Natural killer cell treated with Interleukin-12 subunit alpha and Interleukin-12 subunit beta and Interleukin-15 and Interleukin-18, amount 100 ng/mL, for 72 hours (primary cell): ENCODE data around the gene PCSK5. TPM values are rescaled to one million over a fixed set of nuclear protein-coding genes. Genes with fewer than 3 reads are reported as not detected.
"Not testable (repeated sequence)": the region's sequence is repeated elsewhere in the genome, so short reads cannot be mapped to it uniquely, and the experiment has no call there.

ENCODE experiments used
- ATAC-seq, 2 donors: fragments of 150-1000 bp; cut with Tn5 transposase in 1 of 2; sonication (Bioruptor Pico), chemical (Tn5 transposase) in 1 of 2; 2 replicates each; pipeline ENCODE4 v1.10.0; 2021
- DNase-seq: peaks from one replicate; pipeline ENCODE4 v3.0.0; 2022; ENCODE audit warnings: low spot score
- H3K27ac Mint-ChIP-seq, 2 donors: 1 replicate in 1 of 2; 2 replicates in 1 of 2; pipeline ENCODE4 v1.8.0; 2022; ENCODE audit warnings: mixed read lengths in 2 of 2, mild to moderate bottlenecking in 1 of 2, moderate library complexity in 1 of 2
- H3K27me3 Mint-ChIP-seq, 2 donors: 1 replicate in 1 of 2; 2 replicates in 1 of 2; pipeline ENCODE4 v1.8.0; 2022; ENCODE audit warnings: mixed read lengths in 2 of 2
- H3K36me3 Mint-ChIP-seq: one replicate; pipeline ENCODE4 v1.8.0; 2022; ENCODE audit warnings: mixed read lengths
- H3K4me1 Mint-ChIP-seq, 2 donors: 1 replicate in 1 of 2; 2 replicates in 1 of 2; pipeline ENCODE4 v1.8.0; 2022; ENCODE audit warnings: low read depth in 2 of 2, mixed read lengths in 2 of 2, mild to moderate bottlenecking in 1 of 2
- H3K4me3 Mint-ChIP-seq: one replicate; pipeline ENCODE4 v1.8.0; 2022; ENCODE audit warnings: mixed read lengths
- H3K9me3 Mint-ChIP-seq: 2 replicates; pipeline ENCODE4 v1.8.0; 2022; ENCODE audit warnings: mixed read lengths
- total RNA-seq, 2 donors: library from RNA; stranded (reverse); gene quantifications; one replicate each; pipeline ENCODE4 v1.2.3, GENCODE V29; 2022

PCSK5 gene
- total RNA-seq: 1 to 10 TPM; 1.7 to 9.9 TPM

- Mint-ChIP-seq H3K27ac (peak within 1 kb of the TSS; percentile 57 to 76), H3K4me1 (peaks cover 22% of the 10 kb centered on the region in 2 donors), H3K9me3 (no peaks in the 10 kb centered on the region), H3K36me3 (no peaks in the 10 kb centered on the region), H3K27me3 (peaks cover 27 to 48% of the 10 kb centered on the region in 2 donors), H3K4me3 (peak within 1 kb of the TSS; percentile 93)
- ATAC-seq: peak; percentile 94 to 96
- peak; percentile 87 for DNase-seq
These were observed at the start of gene PCSK5 for GRCh38 chr9:75890472-75891276. PCSK5 (plus strand) TSS chr9:75890673; CDS start chr9:75891182, 509 bp downstream.

- Mint-ChIP-seq H3K27me3 (peaks cover 6 to 9% of the 10 kb centered on the region in 2 donors), H3K9me3 (no peaks in the 10 kb centered on the region), H3K36me3 (no peaks in the 10 kb centered on the region), H3K4me1 (no peaks in the 10 kb centered on the region), H3K4me3 (no peak overlapping the region), H3K27ac (no peak overlapping the region)
- ATAC-seq: no peak
- no peak for DNase-seq
These were observed 46.2 kb upstream of the PCSK5 start for GRCh38 chr9:75844321-75844720.

GRCh38 chr9:75845806-75846205, 44.7 kb upstream of the PCSK5 start:
- no peaks in the 10 kb centered on the region for H3K36me3 Mint-ChIP-seq

GRCh38 chr9:75847085-75847484, 43.4 kb upstream of the PCSK5 start:
- H3K4me3 Mint-ChIP-seq: no peak overlapping the region
- ATAC-seq (no peak), DNase-seq (no peak)
- H3K4me1 Mint-ChIP-seq: no peaks in the 10 kb centered on the region
- no peak overlapping the region for H3K27ac Mint-ChIP-seq
- H3K27me3 Mint-ChIP-seq: peaks cover 6% of the 10 kb centered on the region in 2 donors
- H3K36me3 Mint-ChIP-seq: no peaks in the 10 kb centered on the region
- no peaks in the 10 kb centered on the region for H3K9me3 Mint-ChIP-seq

More at GRCh38 chr9:75845806-75846205, 44.7 kb upstream of the PCSK5 start:
- ATAC-seq (no peak), DNase-seq (no peak)
- no peak overlapping the region for H3K27ac Mint-ChIP-seq
- peaks cover 6 to 9% of the 10 kb centered on the region in 2 donors for H3K27me3 Mint-ChIP-seq
- H3K4me1 Mint-ChIP-seq: no peaks in the 10 kb centered on the region
- H3K9me3 Mint-ChIP-seq: no peaks in the 10 kb centered on the region
- no peak overlapping the region for H3K4me3 Mint-ChIP-seq

GRCh38 chr9:75850459-75851200, 39.8 kb upstream of the PCSK5 start:
- no peak overlapping the region for H3K4me3 Mint-ChIP-seq
- no peak for ATAC-seq

GRCh38 chr9:75851917-75852316, 38.6 kb upstream of the PCSK5 start:
- DNase-seq (no peak), ATAC-seq (no peak)
- Mint-ChIP-seq H3K27me3 (peaks cover 0 to 7% of the 10 kb centered on the region in 2 donors), H3K4me3 (no peak overlapping the region), H3K4me1 (no peaks in the 10 kb centered on the region), H3K36me3 (no peaks in the 10 kb centered on the region), H3K27ac (no peak overlapping the region), H3K9me3 (no peaks in the 10 kb centered on the region)

More at GRCh38 chr9:75850459-75851200, 39.8 kb upstream of the PCSK5 start:
- Mint-ChIP-seq H3K36me3 (no peaks in the 10 kb centered on the region), H3K4me1 (no peaks in the 10 kb centered on the region), H3K27me3 (peaks cover 0 to 7% of the 10 kb centered on the region in 2 donors), H3K9me3 (no peaks in the 10 kb centered on the region), H3K27ac (no peak overlapping the region)
- DNase-seq: no peak

- DNase-seq: no peak
- Mint-ChIP-seq H3K4me1 (no peaks in the 10 kb centered on the region), H3K9me3 (no peaks in the 10 kb centered on the region), H3K27ac (no peak overlapping the region), H3K4me3 (no peak overlapping the region), H3K36me3 (no peaks in the 10 kb centered on the region), H3K27me3 (peaks cover 0 to 8% of the 10 kb centered on the region in 2 donors)
- no peak for ATAC-seq
These were observed 37.7 kb upstream of the PCSK5 start for GRCh38 chr9:75852746-75853145.

GRCh38 chr9:75855509-75855908, 35.0 kb upstream of the PCSK5 start:
- Mint-ChIP-seq H3K36me3 (no peaks in the 10 kb centered on the region), H3K27me3 (peaks cover 7 to 8% of the 10 kb centered on the region in 2 donors)

GRCh38 chr9:75858497-75859092, 31.9 kb upstream of the PCSK5 start:
- no peak overlapping the region for H3K27ac Mint-ChIP-seq
- H3K9me3 Mint-ChIP-seq: no peaks in the 10 kb centered on the region
- ATAC-seq: no peak
- H3K4me1 Mint-ChIP-seq: no peaks in the 10 kb centered on the region
- H3K4me3 Mint-ChIP-seq: no peak overlapping the region
- DNase-seq: no peak
- H3K36me3 Mint-ChIP-seq: no peaks in the 10 kb centered on the region
- peaks cover 9 to 17% of the 10 kb centered on the region in 2 donors for H3K27me3 Mint-ChIP-seq

More at GRCh38 chr9:75855509-75855908, 35.0 kb upstream of the PCSK5 start:
- no peaks in the 10 kb centered on the region for H3K9me3 Mint-ChIP-seq
- H3K4me3 Mint-ChIP-seq: no peak overlapping the region
- DNase-seq (no peak), ATAC-seq (no peak)
- no peaks in the 10 kb centered on the region for H3K4me1 Mint-ChIP-seq
- H3K27ac Mint-ChIP-seq: no peak overlapping the region

GRCh38 chr9:75864266-75864665, 26.2 kb upstream of the PCSK5 start:
- no peak overlapping the region for H3K4me3 Mint-ChIP-seq

GRCh38 chr9:75866273-75866871, 24.1 kb upstream of the PCSK5 start:
- Mint-ChIP-seq H3K36me3 (no peaks in the 10 kb centered on the region), H3K4me1 (no peaks in the 10 kb centered on the region), H3K4me3 (no peak overlapping the region), H3K27me3 (peaks cover 19 to 22% of the 10 kb centered on the region in 2 donors), H3K27ac (no peak overlapping the region), H3K9me3 (no peaks in the 10 kb centered on the region)
- DNase-seq (no peak), ATAC-seq (no peak)

More at GRCh38 chr9:75864266-75864665, 26.2 kb upstream of the PCSK5 start:
- peaks cover 19 to 29% of the 10 kb centered on the region in 2 donors for H3K27me3 Mint-ChIP-seq
- H3K36me3 Mint-ChIP-seq: no peaks in the 10 kb centered on the region
- DNase-seq: no peak
- no peaks in the 10 kb centered on the region for H3K9me3 Mint-ChIP-seq
- H3K4me1 Mint-ChIP-seq: no peaks in the 10 kb centered on the region
- H3K27ac Mint-ChIP-seq: no peak overlapping the region
- ATAC-seq: no peak

GRCh38 chr9:75868526-75868925, 21.9 kb upstream of the PCSK5 start:
- peaks cover 15 to 26% of the 10 kb centered on the region in 2 donors for H3K27me3 Mint-ChIP-seq
- H3K4me3 Mint-ChIP-seq, H3K36me3 Mint-ChIP-seq, ATAC-seq, H3K4me1 Mint-ChIP-seq, H3K27ac Mint-ChIP-seq, DNase-seq, H3K9me3 Mint-ChIP-seq: not testable (repeated sequence)

- Mint-ChIP-seq H3K27me3 (peaks cover 12 to 22% of the 10 kb centered on the region in 2 donors), H3K4me1 (no peaks in the 10 kb centered on the region), H3K4me3 (no peak overlapping the region), H3K9me3 (no peaks in the 10 kb centered on the region), H3K27ac (no peak overlapping the region), H3K36me3 (no peaks in the 10 kb centered on the region)
- no peak for DNase-seq
- peak; percentile 31 to 45 for ATAC-seq
These were observed 21.2 kb upstream of the PCSK5 start for GRCh38 chr9:75869236-75869635.
